Thoracic aorta (tissue), 2 donors: ENCODE measurements around the gene ADAMTS6. TPM values are rescaled to one million over a fixed set of nuclear protein-coding genes. Genes with fewer than 3 reads are reported as not detected.

Experiments
- ATAC-seq: fragments of 150-250 bp; one replicate; pipeline ENCODE4 v1.8.0; 2017; ENCODE audit warnings: low read depth; ENCODE audit not compliant: insufficient number of reproducible peaks, low FRiP score
- DNase-seq: peaks from one replicate; pipeline ENCODE4 v3.0.0-alpha.2; 2020; ENCODE audit warnings: low spot score
- H3K27ac ChIP-seq, 2 donors: fragments of 200-600 bp; sonication (generic); 1 replicate in 1 of 2; 2 replicates in 1 of 2; pipeline ENCODE4 v1.5.1; 2016; ENCODE audit warnings: mild to moderate bottlenecking in 2 of 2, moderate library complexity in 2 of 2
- H3K27me3 ChIP-seq: fragments of 200-600 bp; sonication (generic); replicated peaks from 2 replicates; pipeline ENCODE4 v1.6.0; 2016; ENCODE audit warnings: mild to moderate bottlenecking; ENCODE audit not compliant: insufficient read depth
- H3K36me3 ChIP-seq: fragments of 200-600 bp; sonication (generic); one replicate; pipeline ENCODE4 v1.5.1; 2016
- H3K4me1 ChIP-seq, 2 donors: fragments of 200-600 bp; sonication (generic); 1 replicate in 1 of 2; 2 replicates in 1 of 2; pipeline versions ENCODE4 v1.5.1 to v1.6.0; 2016; ENCODE audit warnings: low read depth in 2 of 2, mild to moderate bottlenecking in 1 of 2; ENCODE audit not compliant: control insufficient read depth in 1 of 2
- H3K4me3 ChIP-seq: fragments of 200-600 bp; sonication (generic); 2 replicates; pipeline ENCODE4 v1.5.1; 2016; ENCODE audit warnings: mild to moderate bottlenecking
- H3K9me3 ChIP-seq: fragments of 200-600 bp; sonication (generic); 2 replicates; pipeline ENCODE4 v1.5.1; 2016
- CTCF ChIP-seq: fragments of 200-600 bp; sonication (generic); IDR thresholded peaks from one replicate; pipeline ENCODE4 v1.5.1; 2019; ENCODE audit warnings: antibody characterized with exemption
- total RNA-seq, 2 donors: library from RNA; depleted of rRNA; stranded (reverse); fragments of >200 nt; gene quantifications; one replicate each; pipeline versions ENCODE4 v1.1.0 to v1.2.3, GENCODE V29; 2016

Gene ADAMTS6
- total RNA-seq, 2 donors from 2014 or later, result 4.9 to 11.8 TPM

- TF ChIP-seq CTCF, result no peak
- DNase-seq, result no peak
- no peak for ATAC-seq
- Histone ChIP-seq H3K4me3 (no peak overlapping the region), H3K36me3 (no peaks in the 10 kb centered on the region), H3K4me1 (no peaks in the 10 kb centered on the region), H3K27ac (no peak overlapping the region), H3K27me3 (no peaks in the 10 kb centered on the region), H3K9me3 (no peaks in the 10 kb centered on the region)
Measured at GRCh38 chr5:65288657-65289056, 193.1 kb downstream of the ADAMTS6 start.

- no peaks in the 10 kb centered on the region for H3K36me3 ChIP-seq
- H3K4me1 ChIP-seq, result peaks cover 0 to 4% of the 10 kb centered on the region in 2 donors
- ATAC-seq (no peak), DNase-seq (no peak)
- H3K4me3 ChIP-seq, result no peak overlapping the region
- no peaks in the 10 kb centered on the region for H3K9me3 ChIP-seq
- H3K27ac ChIP-seq, result no peak overlapping the region
- TF ChIP-seq CTCF, result no peak
- no peaks in the 10 kb centered on the region for H3K27me3 ChIP-seq
Measured at GRCh38 chr5:65279603-65280002, 202.1 kb downstream of the ADAMTS6 start.

GRCh38 chr5:65276178-65276890 lies 205.4 kb downstream of the ADAMTS6 start:
- Histone ChIP-seq H3K9me3 (no peaks in the 10 kb centered on the region), H3K27me3 (no peaks in the 10 kb centered on the region), H3K4me1 (peaks cover 6 to 7% of the 10 kb centered on the region in 2 donors), H3K4me3 (no peak overlapping the region), H3K27ac (no peak overlapping the region), H3K36me3 (no peaks in the 10 kb centered on the region)
- ATAC-seq, result no peak
- TF ChIP-seq CTCF, result no peak
- DNase-seq, result no peak

GRCh38 chr5:65271906-65272305 lies 209.8 kb downstream of the ADAMTS6 start:
- Histone ChIP-seq H3K4me3 (no peak overlapping the region), H3K27ac (no peak overlapping the region), H3K9me3 (no peaks in the 10 kb centered on the region), H3K36me3 (no peaks in the 10 kb centered on the region), H3K27me3 (no peaks in the 10 kb centered on the region), H3K4me1 (peaks cover 6 to 7% of the 10 kb centered on the region in 2 donors)
- ATAC-seq, result no peak
- TF ChIP-seq CTCF, result no peak
- DNase-seq, result no peak

GRCh38 chr5:65268525-65268924 lies 213.2 kb downstream of the ADAMTS6 start:
- Histone ChIP-seq H3K9me3 (no peaks in the 10 kb centered on the region), H3K36me3 (no peaks in the 10 kb centered on the region), H3K4me3 (no peak overlapping the region), H3K27me3 (no peaks in the 10 kb centered on the region), H3K4me1 (peaks cover 6 to 7% of the 10 kb centered on the region in 2 donors), H3K27ac (no peak overlapping the region)
- no peak for TF ChIP-seq CTCF
- ATAC-seq, result no peak
- DNase-seq, result no peak
